NCI-H2196 treated with DMSO at 0.1 percent for 48 hours (cell line): ENCODE results near the gene KLHL29.

Source experiments
- DNase-seq: peaks from one replicate; lab custom pipeline; 2025; ENCODE audit not compliant: unreplicated experiment; lab: John Stamatoyannopoulos, UW

KLHL29 gene

GRCh38 chr2:23604731-23605130, 219.8 kb downstream of the KLHL29 start:
- no peak for DNase-seq

DNA sequence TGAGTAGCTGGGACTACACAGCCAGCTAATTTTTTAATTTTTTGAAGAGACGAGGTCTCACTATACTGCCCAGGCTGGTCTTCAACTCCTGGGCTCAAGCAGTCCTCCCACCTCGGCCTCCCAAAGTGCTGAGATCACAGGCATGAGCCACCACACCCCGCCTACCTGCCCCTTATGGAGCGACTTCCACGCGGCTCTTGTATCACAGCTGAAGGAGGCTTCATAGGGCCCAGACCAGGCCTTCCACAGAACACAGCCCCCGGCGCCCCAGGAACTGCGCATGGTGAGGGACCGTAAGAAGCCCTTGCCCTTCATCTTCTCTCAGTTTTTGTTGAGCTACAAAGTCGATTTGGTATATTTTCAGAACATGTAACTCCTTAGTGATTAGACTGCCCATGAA, 220.3 kb downstream of the KLHL29 start:
- no peak for DNase-seq

- no peak for DNase-seq
These were observed 221.2 kb downstream of the KLHL29 start for GRCh38 chr2:23606196-23606595.

DNA sequence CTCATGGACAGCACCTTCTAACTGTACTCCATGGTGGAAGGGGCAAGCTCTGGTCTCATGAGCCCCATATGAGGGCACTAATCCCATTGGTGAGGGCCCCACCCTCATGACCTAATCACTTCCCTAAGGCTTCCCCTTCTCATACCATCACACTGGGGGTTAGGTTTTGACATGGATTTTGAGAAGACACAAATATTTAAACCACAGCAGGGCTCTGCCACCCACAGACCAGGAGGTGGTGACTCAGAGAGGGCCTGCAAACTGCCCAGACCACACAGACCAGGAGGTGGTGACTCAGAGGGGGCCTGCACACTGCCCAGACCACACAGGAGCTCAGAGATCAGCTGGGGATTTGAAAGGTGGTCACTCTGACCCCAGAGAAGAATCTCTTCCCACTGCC, 222.0 kb downstream of the KLHL29 start:
- DNase-seq = no peak

DNA sequence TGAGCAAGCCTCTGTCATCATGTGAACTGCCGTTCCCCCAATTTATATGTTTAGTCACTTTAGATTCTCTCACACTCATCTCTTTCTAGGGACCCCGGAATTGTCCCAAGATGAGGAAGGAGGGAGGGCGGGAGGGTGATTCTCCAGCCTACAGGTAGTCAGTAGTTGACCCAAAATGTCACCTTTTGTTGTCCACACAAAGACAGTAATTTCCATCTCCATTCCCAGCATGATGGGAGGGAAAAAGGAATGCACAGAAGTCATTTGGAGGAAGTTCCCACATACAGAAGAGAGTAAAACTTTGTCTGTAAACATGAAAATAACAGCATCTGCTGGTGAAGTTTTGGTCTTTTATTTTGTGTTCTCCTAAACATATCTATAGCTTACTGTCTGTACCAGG, 222.9 kb downstream of the KLHL29 start:
- no peak for DNase-seq

GRCh38 chr2:23609254-23609653, 224.3 kb downstream of the KLHL29 start:
- DNase-seq = no peak

DNA sequence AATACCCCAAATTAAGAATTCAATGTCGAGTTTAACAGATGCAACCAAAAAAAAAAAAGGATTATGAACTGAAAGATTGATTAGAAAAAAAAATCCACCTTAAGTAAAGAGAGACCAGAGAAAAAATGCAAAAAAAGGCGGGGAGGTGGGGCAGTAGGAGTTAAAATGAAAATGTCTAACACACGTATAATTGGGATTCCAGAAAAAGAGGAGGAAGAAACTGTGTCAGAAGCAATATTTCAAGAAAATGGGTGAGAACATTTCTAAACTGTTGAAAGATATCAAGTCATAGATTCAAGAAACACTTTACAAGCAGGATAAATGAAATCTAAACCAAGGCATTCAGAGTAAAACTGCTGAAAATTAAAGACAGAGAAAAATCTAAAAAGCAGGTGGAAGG, 226.9 kb downstream of the KLHL29 start:
- no peak for DNase-seq

GRCh38 chr2:23614701-23615100, 229.7 kb downstream of the KLHL29 start:
- DNase-seq = no peak

DNA sequence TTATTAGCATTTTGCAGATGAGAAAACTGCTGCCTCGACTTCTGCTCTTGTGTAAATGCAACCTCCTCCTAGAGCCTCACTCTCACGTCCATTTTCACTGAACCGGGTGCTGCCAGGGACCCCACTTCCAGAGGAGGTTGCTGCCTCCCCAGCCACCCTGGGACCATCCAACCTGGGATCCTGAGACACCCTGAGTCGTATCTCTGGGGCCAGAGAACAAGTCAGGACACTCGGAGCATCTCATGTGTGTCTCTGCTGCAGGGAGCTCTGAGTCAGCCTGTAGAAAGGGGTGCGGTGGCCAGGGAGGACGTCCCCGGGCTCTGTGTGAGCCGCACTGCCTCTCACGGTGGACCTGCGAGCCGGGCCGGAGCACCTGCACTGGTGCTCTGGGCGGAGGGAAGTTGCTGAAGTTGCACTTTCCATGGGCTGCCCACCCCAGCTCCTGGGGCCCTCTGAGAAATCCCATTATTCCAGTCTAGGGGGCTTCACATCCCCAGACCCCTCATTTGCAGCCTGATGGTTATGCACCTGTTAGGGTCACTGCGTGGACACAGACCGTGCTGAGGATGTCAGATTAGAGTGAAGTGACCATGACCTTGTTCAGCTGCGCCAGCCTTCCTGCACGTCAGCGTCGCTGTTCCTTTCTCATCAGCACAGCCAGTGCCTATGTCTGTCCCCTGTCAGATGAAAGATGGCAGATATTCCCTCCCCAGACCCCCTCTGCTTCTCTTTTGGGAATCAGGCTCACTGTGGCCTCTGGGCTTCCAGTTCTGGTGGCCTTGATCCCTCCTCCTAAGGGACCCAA, 230.4 kb downstream of the KLHL29 start:
- no peak for DNase-seq

GRCh38 chr2:23616630-23617029, 231.7 kb downstream of the KLHL29 start:
- no peak for DNase-seq

GRCh38 chr2:23617167-23617810, 232.3 kb downstream of the KLHL29 start:
- DNase-seq = no peak

DNA sequence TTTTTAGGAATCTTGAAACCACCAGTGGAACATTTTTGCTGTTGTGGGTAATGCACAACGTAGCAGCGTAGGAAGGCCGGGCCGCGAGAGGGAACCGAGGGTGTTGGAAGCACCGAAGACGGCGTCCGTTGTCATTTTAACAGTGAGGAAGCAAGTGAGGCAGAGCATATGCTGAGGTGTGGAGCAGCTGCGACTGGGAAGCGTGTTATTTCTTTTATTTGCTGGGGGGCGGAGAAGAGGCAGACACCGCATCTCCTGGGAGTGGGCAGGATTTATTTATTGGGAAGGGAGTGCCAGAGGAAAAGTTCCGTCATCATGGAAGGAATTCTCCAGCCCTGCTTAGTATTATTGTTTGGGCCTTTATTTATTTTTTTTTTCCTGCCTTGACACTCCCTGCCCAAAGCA, 232.8 kb downstream of the KLHL29 start:
- no peak for DNase-seq

GRCh38 chr2:23618265-23618664, 233.3 kb downstream of the KLHL29 start:
- no peak for DNase-seq

DNA sequence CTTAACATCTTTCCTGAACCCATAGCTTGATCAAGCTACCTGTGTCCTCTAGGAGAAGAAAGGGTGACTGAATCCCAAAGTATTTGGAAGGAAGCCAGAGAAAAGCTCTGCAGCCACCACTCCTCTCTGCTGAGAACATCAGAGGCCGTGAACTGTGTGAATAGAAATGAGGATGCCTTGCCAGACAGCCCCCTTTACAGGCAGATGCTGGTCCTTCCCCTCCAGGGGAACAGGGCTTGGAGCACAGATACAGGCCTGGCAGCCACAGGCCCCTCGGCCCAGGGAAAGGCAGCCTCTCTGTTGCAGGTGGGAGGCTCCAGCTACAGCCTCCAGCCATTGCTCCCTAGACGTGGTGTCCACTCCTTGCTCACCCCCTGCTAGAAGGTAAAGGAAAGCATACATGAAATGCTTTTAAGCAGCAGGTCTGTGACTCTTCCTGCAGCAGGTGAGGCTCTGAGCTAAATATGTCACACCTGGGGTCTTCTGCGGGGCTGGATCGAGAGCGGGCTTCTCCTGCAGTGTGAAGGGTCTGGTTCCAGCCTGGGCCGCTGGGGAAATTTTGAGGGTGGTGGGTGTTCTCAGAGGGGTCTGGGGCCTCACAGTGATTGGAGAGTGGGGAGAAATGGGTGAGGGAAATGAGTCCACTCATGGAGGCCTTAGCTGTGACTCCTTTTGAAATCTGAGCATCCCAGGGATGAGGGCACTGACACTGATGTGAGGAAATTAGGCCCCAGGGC, 234.0 kb downstream of the KLHL29 start:
- no peak for DNase-seq

- DNase-seq = no peak
These were observed 235.0 kb downstream of the KLHL29 start for GRCh38 chr2:23619941-23620340.

- DNase-seq = no peak
These were observed 235.9 kb downstream of the KLHL29 start for GRCh38 chr2:23620841-23621341.

- DNase-seq = no peak
These were observed 236.6 kb downstream of the KLHL29 start for GRCh38 chr2:23621616-23622015.

GRCh38 chr2:23622466-23622865, 237.5 kb downstream of the KLHL29 start:
- no peak for DNase-seq

DNA sequence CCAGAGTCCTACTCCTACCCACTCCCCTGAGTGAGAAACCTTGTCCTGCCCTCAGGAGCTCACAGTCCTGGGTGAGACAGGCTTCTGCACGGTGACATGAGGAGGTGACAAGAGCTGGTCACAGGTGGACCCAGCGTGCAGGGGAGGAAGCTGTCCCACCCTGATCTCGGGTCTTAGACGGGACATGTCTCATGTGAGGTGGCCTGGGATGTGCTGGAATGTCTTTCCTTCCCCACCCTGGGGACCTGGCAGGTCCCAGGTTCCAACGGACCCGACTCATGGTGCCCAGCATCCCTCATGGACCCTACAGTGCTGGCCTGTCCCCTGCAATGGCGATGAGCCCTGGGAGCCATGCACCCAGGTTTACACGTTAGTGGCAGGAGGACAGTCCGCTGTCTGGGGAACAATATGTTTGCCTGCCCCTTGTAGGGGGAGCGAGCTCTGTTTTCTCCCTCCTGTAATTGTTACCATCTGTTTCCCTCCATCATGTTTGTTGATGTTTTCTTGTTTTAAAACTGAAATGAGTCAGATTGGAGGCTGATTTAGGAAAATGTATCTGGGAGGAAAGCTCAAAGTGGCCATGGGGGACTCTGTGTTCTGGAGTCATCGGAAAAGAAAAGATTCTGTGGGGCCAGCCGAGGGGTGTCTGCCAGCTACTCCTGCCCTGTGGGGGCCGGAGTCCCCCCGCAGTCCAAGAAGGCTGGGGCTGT, 238.1 kb downstream of the KLHL29 start:
- no peak for DNase-seq

GRCh38 chr2:23624378-23624777, 239.4 kb downstream of the KLHL29 start:
- DNase-seq = no peak

- DNase-seq = no peak
These were observed 239.9 kb downstream of the KLHL29 start for GRCh38 chr2:23624915-23625314.
